HepG2 (cell line): ENCODE measurements around the gene MAP3K1. TPM values are rescaled to one million over a fixed set of nuclear protein-coding genes. Genes with fewer than 3 reads are reported as not detected.

ENCODE experiments used
- ADNP ChIP-seq: sonication (generic); formaldehyde crosslinking; IDR thresholded peaks from 2 replicates; pipeline ENCODE4 v1.4.0; 2020; ENCODE audit warnings: missing genetic modification reagents
- AKAP8 ChIP-seq: sonication (generic); formaldehyde crosslinking; IDR thresholded peaks from 2 replicates; pipeline ENCODE4 v1.5.1; 2020; ENCODE audit warnings: mild to moderate bottlenecking, missing genetic modification reagents
- ASH2L ChIP-seq: fragments of 300-600, 200-600 bp; sonication (generic); IDR thresholded peaks from 2 replicates; pipeline ENCODE4 v1.7.0; 2017; ENCODE audit warnings: low read depth, mild to moderate bottlenecking, moderate library complexity, mixed read lengths, low read length; ENCODE audit not compliant: insufficient read length
- ATF3 ChIP-seq: sonication (generic); formaldehyde crosslinking; IDR thresholded peaks from 2 replicates; pipeline ENCODE4 v1.4.0; 2020; ENCODE audit warnings: missing genetic modification reagents
- ATF7 ChIP-seq, 2 experiments: fragments of 450-650 bp in 1 of 2; sonication (generic) in 1 of 2; formaldehyde crosslinking in 1 of 2; IDR thresholded peaks; 2 replicates each; pipeline versions ENCODE4 v1.4.0 to v1.6.1; 2016 to 2020; ENCODE audit warnings: antibody characterized with exemption in 1 of 2, mild to moderate bottlenecking in 1 of 2, missing genetic modification reagents in 1 of 2
- DMAP1 ChIP-seq: IDR thresholded peaks from 2 replicates; pipeline ENCODE4 v1.6.1; 2016
- FOSL1 ChIP-seq: sonication (generic); formaldehyde crosslinking; IDR thresholded peaks from 2 replicates; pipeline ENCODE4 v1.9.0; 2021; ENCODE audit warnings: missing genetic modification reagents, borderline replicate concordance
- FOXM1 ChIP-seq: sonication (generic); formaldehyde crosslinking; IDR thresholded peaks from 2 replicates; pipeline ENCODE4 v1.5.0; 2020; ENCODE audit warnings: missing genetic modification reagents
- GABPB1 ChIP-seq: IDR thresholded peaks from 2 replicates; pipeline ENCODE4 v1.6.1; 2016; ENCODE audit warnings: mild to moderate bottlenecking, missing genetic modification reagents, moderate library complexity, missing compliant biosample characterization
- HBP1 ChIP-seq: IDR thresholded peaks from 2 replicates; pipeline ENCODE4 v1.6.1; 2016; ENCODE audit warnings: low read depth, control low read depth
- KLF11 ChIP-seq: IDR thresholded peaks from 2 replicates; pipeline ENCODE4 v1.6.1; 2016; ENCODE audit warnings: missing compliant biosample characterization
- POGZ ChIP-seq: sonication (generic); formaldehyde crosslinking; IDR thresholded peaks from 2 replicates; pipeline ENCODE4 v1.4.0; 2020; ENCODE audit warnings: mild to moderate bottlenecking, missing genetic modification reagents
- RFX1 ChIP-seq: fragments of 450-650 bp; IDR thresholded peaks from 2 replicates; pipeline ENCODE4 v1.6.1; 2017
- SMAD9 ChIP-seq: sonication (generic); formaldehyde crosslinking; IDR thresholded peaks from 2 replicates; pipeline ENCODE4 v1.5.1; 2020; ENCODE audit warnings: mild to moderate bottlenecking, missing genetic modification reagents
- SP140L ChIP-seq: sonication (generic); formaldehyde crosslinking; IDR thresholded peaks from 2 replicates; pipeline ENCODE4 v1.4.0; 2020; ENCODE audit warnings: missing genetic modification reagents, borderline replicate concordance
- ZNF414 ChIP-seq: sonication (generic); formaldehyde crosslinking; IDR thresholded peaks from 2 replicates; pipeline ENCODE4 v1.5.0; 2020; ENCODE audit warnings: missing genetic modification reagents
- ZNF567 ChIP-seq: sonication (generic); formaldehyde crosslinking; IDR thresholded peaks from 2 replicates; pipeline ENCODE4 v1.8.1; 2023; ENCODE audit warnings: mild to moderate bottlenecking, missing genetic modification reagents, borderline replicate concordance
- ZNF577 ChIP-seq: sonication (generic); formaldehyde crosslinking; IDR thresholded peaks from 2 replicates; pipeline ENCODE4 v1.4.0; 2020; ENCODE audit warnings: mild to moderate bottlenecking, low read depth, missing genetic modification reagents, borderline replicate concordance
- ZNF724P ChIP-seq: sonication (generic); formaldehyde crosslinking; IDR thresholded peaks from 2 replicates; pipeline ENCODE4 v1.8.0; 2022; ENCODE audit warnings: missing genetic modification reagents, borderline replicate concordance
- polyA plus RNA-seq, 8 experiments: library from polyadenylated mRNA; depleted of rRNA in 3 of 8; stranded (reverse) in 7 of 8; unstranded in 1 of 8; fragments of >200 nt; fragmentation: Illumina TruSeq in 4 of 8; extraction: Trizol in 4 of 8; gene quantifications; 2 replicates each; pipeline versions ENCODE4 v1.2.1 to v1.2.3, GENCODE V29; 2011 to 2016; ENCODE audit warnings: low read depth in 4 of 8, missing spikeins in 1 of 8, mixed read lengths in 1 of 8; ENCODE audit not compliant: insufficient read depth in 1 of 8
- total RNA-seq, 5 experiments: library from RNA; depleted of rRNA; stranded (reverse); fragments of >200 nt; fragmentation: Illumina TruSeq; extraction: Trizol; gene quantifications; 2 replicates each; pipeline ENCODE4 v1.2.3, GENCODE V29; 2016; ENCODE audit warnings: low read depth in 1 of 5
- TF ChIP-seq, protein P1 (sequence below): sonication (generic); formaldehyde crosslinking; IDR thresholded peaks from 2 replicates; pipeline ENCODE4 v1.4.0; 2020; ENCODE audit warnings: missing genetic modification reagents, mild to moderate bottlenecking, borderline replicate concordance
- TF ChIP-seq, protein P2 (sequence below), 2 experiments: sonication (generic) in 1 of 2; formaldehyde crosslinking in 1 of 2; IDR thresholded peaks; 2 replicates each; pipeline versions ENCODE4 v1.4.0 to v1.6.1; 2018 to 2020; ENCODE audit warnings: missing genetic modification reagents in 2 of 2, borderline replicate concordance in 1 of 2, low read depth in 1 of 2, mild to moderate bottlenecking in 1 of 2, missing biosample characterization in 1 of 2

MAP3K1 gene
- total and polyA plus RNA-seq, 2 of the 13 experiments (the other 11 are each of a cell fraction or from before 2014, with no cell fraction given) = 16.4 to 30.3 TPM

DNA sequence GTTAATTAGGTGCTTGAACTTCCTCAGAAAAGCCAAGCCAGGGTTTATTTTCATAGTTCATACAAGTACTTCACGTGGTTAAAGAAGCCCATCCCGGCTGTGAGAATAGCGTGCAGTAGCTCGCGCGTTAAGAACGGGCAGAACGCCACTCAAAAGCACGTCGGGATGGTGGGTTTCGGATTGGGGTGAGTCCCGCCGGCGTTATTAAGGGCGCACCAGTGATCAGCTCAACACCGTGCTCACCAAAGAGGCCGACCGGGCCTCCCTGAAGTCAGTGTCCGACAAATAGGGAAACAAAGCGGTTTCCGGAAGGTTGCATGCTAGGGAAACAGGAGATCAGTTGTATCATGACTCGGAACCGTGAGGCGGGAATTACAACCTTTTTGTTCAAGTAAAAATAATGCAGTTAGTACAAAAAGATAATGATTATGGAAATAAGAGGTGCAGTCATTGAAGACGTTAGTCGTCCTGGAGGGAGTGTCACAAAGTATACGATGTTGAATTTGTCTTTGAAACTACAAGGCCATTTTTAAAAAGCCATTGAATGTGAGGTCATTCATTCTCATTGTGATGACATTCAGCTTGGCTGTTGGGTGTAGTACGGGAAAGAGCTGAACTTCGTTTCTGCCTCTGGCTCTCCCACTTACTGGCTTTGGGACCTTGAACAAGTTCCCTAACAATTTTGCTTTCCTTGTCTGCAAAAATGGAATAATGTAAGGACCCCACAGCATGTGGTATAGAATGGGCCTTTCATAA is 95.0 kb downstream of the MAP3K1 start (continued):
- 0 out of 2 replicates have a peak, but pooled peaks have one; percentile 2 for TF ChIP-seq KLF11 (CRISPR knock-in tag)
- TF ChIP-seq, protein P1, sequence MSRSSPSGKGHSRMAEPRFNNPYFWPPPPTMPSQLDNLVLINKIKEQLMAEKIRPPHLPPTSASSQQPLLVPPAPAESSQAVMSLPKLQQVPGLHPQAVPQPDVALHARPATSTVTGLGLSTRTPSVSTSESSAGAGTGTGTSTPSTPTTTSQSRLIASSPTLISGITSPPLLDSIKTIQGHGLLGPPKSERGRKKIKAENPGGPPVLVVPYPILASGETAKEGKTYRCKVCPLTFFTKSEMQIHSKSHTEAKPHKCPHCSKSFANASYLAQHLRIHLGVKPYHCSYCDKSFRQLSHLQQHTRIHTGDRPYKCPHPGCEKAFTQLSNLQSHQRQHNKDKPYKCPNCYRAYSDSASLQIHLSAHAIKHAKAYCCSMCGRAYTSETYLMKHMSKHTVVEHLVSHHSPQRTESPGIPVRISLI (CRISPR knock-in tag) = no peak; the same call in 1 of the 2 replicates
- TF ChIP-seq FOSL1 (CRISPR knock-in tag) = no peak
- TF ChIP-seq, protein P2, sequence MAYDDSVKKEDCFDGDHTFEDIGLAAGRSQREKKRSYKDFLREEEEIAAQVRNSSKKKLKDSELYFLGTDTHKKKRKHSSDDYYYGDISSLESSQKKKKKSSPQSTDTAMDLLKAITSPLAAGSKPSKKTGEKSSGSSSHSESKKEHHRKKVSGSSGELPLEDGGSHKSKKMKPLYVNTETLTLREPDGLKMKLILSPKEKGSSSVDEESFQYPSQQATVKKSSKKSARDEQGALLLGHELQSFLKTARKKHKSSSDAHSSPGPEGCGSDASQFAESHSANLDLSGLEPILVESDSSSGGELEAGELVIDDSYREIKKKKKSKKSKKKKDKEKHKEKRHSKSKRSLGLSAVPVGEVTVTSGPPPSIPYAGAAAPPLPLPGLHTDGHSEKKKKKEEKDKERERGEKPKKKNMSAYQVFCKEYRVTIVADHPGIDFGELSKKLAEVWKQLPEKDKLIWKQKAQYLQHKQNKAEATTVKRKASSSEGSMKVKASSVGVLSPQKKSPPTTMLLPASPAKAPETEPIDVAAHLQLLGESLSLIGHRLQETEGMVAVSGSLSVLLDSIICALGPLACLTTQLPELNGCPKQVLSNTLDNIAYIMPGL (CRISPR knock-in tag; IDR thresholded peaks at IDR 0.05; ENCODE audit: borderline replicate concordance in 1 of 2, low read depth in 1 of 2) = no peak
- TF ChIP-seq GABPB1 (CRISPR knock-in tag) = no peak
- no peak for TF ChIP-seq SP140L (CRISPR knock-in tag)
- TF ChIP-seq FOXM1 = no peak
- no peak for TF ChIP-seq ZNF577 (CRISPR knock-in tag)
- no peak for TF ChIP-seq ZNF567 (CRISPR knock-in tag)
- no peak for TF ChIP-seq ADNP
- peak; percentile 86 for TF ChIP-seq ASH2L
- TF ChIP-seq RFX1 = no peak
- TF ChIP-seq DMAP1 (CRISPR knock-in tag) = peak; percentile 67
- no peak for TF ChIP-seq AKAP8 (CRISPR knock-in tag)
- TF ChIP-seq ZNF724P = no peak
- TF ChIP-seq ZNF414 (CRISPR knock-in tag) = no peak
- no peak for TF ChIP-seq POGZ (CRISPR knock-in tag)
- TF ChIP-seq SMAD9 (CRISPR knock-in tag) = no peak
- no peak for TF ChIP-seq ATF3 (CRISPR knock-in tag)
- no peak for TF ChIP-seq ATF7 (IDR thresholded peaks at IDR 0.05)
- no peak for TF ChIP-seq ATF7 (CRISPR knock-in tag; IDR thresholded peaks at IDR 0.05)
- peak; percentile 41; the same call in 1 of the 2 replicates for TF ChIP-seq HBP1 (CRISPR knock-in tag)
